Neuronal stem cell (in vitro differentiated cells): Measurements from ENCODE around the gene LPP.

ENCODE experiments used
- DNase-seq: peaks from one replicate; pipeline ENCODE4 v3.0.0-alpha.2; 2013; ENCODE audit warnings: low spot score
- H2AFZ ChIP-seq: one replicate; pipeline ENCODE4 v1.6.1; 2013; ENCODE audit warnings: mild to moderate bottlenecking, low read length, inconsistent platforms
- H2AK5ac ChIP-seq: 2 replicates; pipeline ENCODE4 v1.6.1; 2013; ENCODE audit warnings: low read depth, mild to moderate bottlenecking, inconsistent platforms, low read length, moderate library complexity, mixed read lengths
- H2BK120ac ChIP-seq: 2 replicates; pipeline ENCODE4 v1.6.1; 2013; ENCODE audit warnings: low read depth, mild to moderate bottlenecking, inconsistent platforms, low read length, moderate library complexity, mixed read lengths
- H2BK12ac ChIP-seq: one replicate; pipeline ENCODE4 v1.6.1; 2013; ENCODE audit warnings: low read length, inconsistent platforms
- H2BK15ac ChIP-seq: 2 replicates; pipeline ENCODE4 v1.6.1; 2013; ENCODE audit warnings: mild to moderate bottlenecking, low read length, inconsistent platforms, mixed read lengths
- H2BK5ac ChIP-seq: one replicate; pipeline ENCODE4 v1.6.1; 2013; ENCODE audit warnings: inconsistent platforms, mild to moderate bottlenecking, low read length, moderate library complexity
- H3K14ac ChIP-seq: one replicate; pipeline ENCODE4 v1.6.1; 2013; ENCODE audit warnings: low read length, inconsistent platforms
- H3K18ac ChIP-seq: 2 replicates; pipeline ENCODE4 v1.6.1; 2013; ENCODE audit warnings: low read length, inconsistent platforms
- H3K23ac ChIP-seq: 2 replicates; pipeline ENCODE4 v1.6.1; 2013; ENCODE audit warnings: low read depth, mild to moderate bottlenecking, mixed read lengths, low read length, inconsistent platforms; ENCODE audit not compliant: poor library complexity
- H3K27ac ChIP-seq: replicated peaks from 3 replicates; pipeline ENCODE4 v1.5.1; 2013; ENCODE audit warnings: low read length, inconsistent platforms
- H3K27me3 ChIP-seq, 3 experiments: 2 replicates each; pipeline ENCODE4 v1.6.1; 2013; ENCODE audit warnings: low read length in 3 of 3, mild to moderate bottlenecking in 2 of 3, inconsistent platforms in 1 of 3, low read depth in 1 of 3, mixed read lengths in 1 of 3, moderate library complexity in 1 of 3; ENCODE audit not compliant: control insufficient read depth in 3 of 3, insufficient read depth in 3 of 3
- H3K36me3 ChIP-seq, 2 donors: replicated peaks in 1 of 2; 2 replicates each; pipeline ENCODE4 v1.6.1; 2013; ENCODE audit warnings: low read length in 2 of 2; ENCODE audit not compliant: control insufficient read depth in 2 of 2, insufficient read depth in 2 of 2
- H3K4ac ChIP-seq: 2 replicates; pipeline ENCODE4 v1.6.1; 2013; ENCODE audit warnings: inconsistent platforms, mild to moderate bottlenecking, low read length, moderate library complexity
- H3K4me1 ChIP-seq, 2 donors: 1 replicate in 1 of 2; 2 replicates in 1 of 2; pipeline ENCODE4 v1.6.1; 2013; ENCODE audit warnings: low read length in 2 of 2, low read depth in 1 of 2; ENCODE audit not compliant: control insufficient read depth in 2 of 2, insufficient read depth in 1 of 2
- H3K4me2 ChIP-seq: one replicate; pipeline ENCODE4 v1.6.1; 2013; ENCODE audit warnings: mild to moderate bottlenecking, low read length, inconsistent platforms; ENCODE audit not compliant: insufficient read depth, poor library complexity, severe bottlenecking
- H3K4me3 ChIP-seq, 2 donors: 2 replicates each; pipeline ENCODE4 v1.5.1; 2013; ENCODE audit warnings: low read length in 2 of 2, mild to moderate bottlenecking in 2 of 2, inconsistent platforms in 1 of 2, moderate library complexity in 1 of 2
- H3K79me1 ChIP-seq: one replicate; pipeline ENCODE4 v1.6.1; 2013; ENCODE audit warnings: low read depth, mild to moderate bottlenecking, inconsistent platforms, low read length, moderate library complexity
- H3K9ac ChIP-seq: one replicate; pipeline ENCODE4 v1.6.1; 2013; ENCODE audit warnings: mild to moderate bottlenecking, low read depth, low read length, inconsistent platforms; ENCODE audit not compliant: poor library complexity
- H3K9me3 ChIP-seq, 2 donors: replicated peaks in 1 of 2; 2 replicates each; pipeline versions ENCODE3 to v1.6.1; 2013; ENCODE audit warnings: low read length in 2 of 2, mild to moderate bottlenecking in 2 of 2, inconsistent platforms in 1 of 2, low read depth in 1 of 2, mixed read lengths in 1 of 2, moderate library complexity in 1 of 2; ENCODE audit not compliant: control insufficient read depth in 2 of 2, insufficient read depth in 1 of 2
- H4K8ac ChIP-seq: one replicate; pipeline ENCODE4 v1.6.1; 2013; ENCODE audit warnings: low read depth, mild to moderate bottlenecking, inconsistent platforms, low read length, moderate library complexity
- H4K91ac ChIP-seq: one replicate; pipeline ENCODE4 v1.6.1; 2013; ENCODE audit warnings: low read length, low read depth, mild to moderate bottlenecking, inconsistent platforms; ENCODE audit not compliant: poor library complexity
- WGBS, 2 donors: extraction: QIAGEN DNeasy Blood & Tissue Kit; methylation state at CpG; one replicate each; pipeline ENCODE4 v1.1.7; 2013; ENCODE audit warnings: missing lambda C conversion rate in 2 of 2, mixed read lengths in 1 of 2; ENCODE audit not compliant: insufficient read length in 2 of 2, insufficient replicate concordance in 1 of 2; ENCODE audit errors: extremely low coverage in 2 of 2; 5-methylcytosine and 5-hydroxymethylcytosine counted together

LPP gene

DNA sequence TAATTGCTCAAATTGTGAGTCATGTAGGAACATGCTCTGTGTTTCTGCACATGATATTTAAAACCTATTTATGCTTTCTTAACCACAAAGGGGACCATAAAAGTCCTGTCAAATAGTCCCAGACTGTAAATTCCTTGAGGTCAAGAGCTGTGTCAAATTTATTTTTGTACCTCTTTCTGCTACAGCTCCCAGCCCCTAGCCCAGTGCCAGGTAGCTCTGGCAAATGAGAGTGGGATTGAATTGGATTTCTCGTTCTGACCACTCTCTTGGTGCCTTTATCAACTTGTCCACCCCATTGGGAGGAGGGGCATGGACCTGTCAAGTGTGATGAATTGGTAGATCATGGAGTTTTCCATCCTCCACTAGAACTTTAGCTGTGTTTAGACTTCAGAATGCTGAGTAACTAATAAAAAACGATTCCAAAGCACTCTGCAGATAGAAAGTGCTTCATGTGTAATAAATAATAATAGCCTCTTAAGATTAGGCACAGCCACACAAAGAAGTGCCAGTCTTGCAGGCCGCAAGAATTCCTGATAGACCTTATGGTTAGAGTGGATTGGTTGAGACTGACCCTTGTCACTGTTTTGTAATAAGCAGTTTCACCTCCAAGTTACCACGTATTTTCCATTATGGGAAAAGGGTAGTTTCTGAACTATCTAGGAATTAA is 120.4 kb downstream of the LPP start:
- DNase-seq, result no peak
- peaks cover 16 to 28% of the 10 kb centered on the region in 2 donors for H3K4me1 ChIP-seq

DNA sequence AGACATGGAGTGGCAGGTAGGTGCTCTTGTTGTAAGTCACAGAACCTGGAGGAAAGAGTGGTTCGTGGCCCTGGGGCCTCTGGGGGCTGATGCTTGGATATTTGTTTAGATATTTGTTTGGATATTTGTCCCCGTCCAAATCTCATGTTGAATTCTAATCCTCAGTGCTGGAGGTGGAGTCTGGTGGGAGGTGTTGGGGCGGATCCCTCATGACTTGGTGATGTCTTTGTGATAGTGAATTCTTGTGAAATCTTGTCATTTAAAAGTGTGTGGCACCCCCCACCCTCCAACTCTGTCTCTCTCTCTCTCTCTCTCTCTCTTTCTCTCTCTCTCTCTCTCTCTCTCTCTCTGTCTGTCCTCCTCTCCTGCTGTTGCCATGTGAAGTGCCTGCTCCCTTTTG is 122.4 kb downstream of the LPP start:
- H3K27me3 ChIP-seq, result no peaks in the 10 kb centered on the region
- no peak overlapping the region for H4K8ac ChIP-seq
- H2AFZ ChIP-seq, result no peak overlapping the region
- peaks cover 14 to 16% of the 10 kb centered on the region in 2 donors for H3K4me1 ChIP-seq
- H3K36me3 ChIP-seq, result peaks cover 0 to 15% of the 10 kb centered on the region in 2 donors
- H2BK5ac ChIP-seq, result no peak overlapping the region
- no peak overlapping the region for H3K4me3 ChIP-seq
- DNase-seq, result no peak
- no peak overlapping the region for H2BK120ac ChIP-seq
- no peak overlapping the region for H3K23ac ChIP-seq
- H4K91ac ChIP-seq, result no peak overlapping the region
- H3K4ac ChIP-seq, result no peak overlapping the region
- no peak overlapping the region for H3K14ac ChIP-seq
- H3K79me1 ChIP-seq, result no peaks in the 10 kb centered on the region
- H2BK12ac ChIP-seq, result no peak overlapping the region
- H2BK15ac ChIP-seq, result no peak overlapping the region
- H2AK5ac ChIP-seq, result no peak overlapping the region
- no peak overlapping the region for H3K27ac ChIP-seq
- H3K18ac ChIP-seq, result no peak overlapping the region
- no peaks in the 10 kb centered on the region for H3K9me3 ChIP-seq
- no peak overlapping the region for H3K9ac ChIP-seq
- no CpG with 5 or more reads among the region's 3 CpGs for WGBS, 2 donors
- no peak overlapping the region for H3K4me2 ChIP-seq

More for the DNA sequence above, 120.4 kb downstream of the LPP start:
- Histone ChIP-seq H3K4ac (no peak overlapping the region), H2AFZ (no peak overlapping the region), H4K91ac (no peak overlapping the region), H3K9me3 (no peaks in the 10 kb centered on the region), H3K14ac (no peak overlapping the region), H3K4me3 (no peak overlapping the region), H3K9ac (no peak overlapping the region), H3K18ac (no peak overlapping the region), H4K8ac (no peak overlapping the region), H2BK120ac (no peak overlapping the region), H2BK15ac (no peak overlapping the region), H3K23ac (no peak overlapping the region), H3K79me1 (no peaks in the 10 kb centered on the region), H2BK12ac (no peak overlapping the region), H3K36me3 (peaks cover 0 to 15% of the 10 kb centered on the region in 2 donors), H2BK5ac (no peak overlapping the region), H3K27me3 (no peaks in the 10 kb centered on the region), H3K27ac (no peak overlapping the region), H3K4me2 (no peak overlapping the region), H2AK5ac (no peak overlapping the region)
- WGBS, 2 donors, result no CpG with 5 or more reads among the region's 4 CpGs

DNA sequence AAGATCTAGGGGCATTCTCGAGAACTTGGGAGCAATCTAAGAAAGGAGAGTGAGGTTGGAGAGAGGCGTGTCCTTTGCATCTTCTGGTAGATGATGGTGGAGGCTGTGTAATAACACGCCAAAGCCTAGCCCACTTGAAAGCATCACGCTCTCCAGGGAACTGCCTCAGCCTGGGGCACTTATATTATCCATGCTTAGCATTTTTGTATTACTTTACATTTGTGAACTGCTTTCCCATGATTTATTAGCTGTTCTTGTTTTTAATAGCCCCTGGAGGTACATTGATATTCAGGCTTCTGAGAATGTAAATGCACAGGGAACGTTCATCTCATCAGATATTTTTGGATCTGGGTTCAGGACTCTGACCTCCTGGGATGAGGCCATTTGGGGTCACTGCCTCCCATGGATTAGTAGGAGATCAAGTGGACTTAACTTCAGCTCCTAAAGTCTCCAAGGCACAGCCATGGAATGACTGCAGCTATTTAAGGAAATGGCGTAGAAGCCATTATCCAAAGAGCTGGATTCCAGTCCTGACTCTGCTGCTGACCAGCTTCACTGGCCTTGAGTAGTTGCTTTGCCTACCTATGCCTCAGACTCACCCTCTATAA is 124.9 kb downstream of the LPP start:
- peaks cover 11 to 13% of the 10 kb centered on the region in 2 donors for H3K4me1 ChIP-seq
- H2BK15ac ChIP-seq, result no peak overlapping the region
- no peak overlapping the region for H2BK120ac ChIP-seq
- H3K27ac ChIP-seq, result no peak overlapping the region
- H3K9ac ChIP-seq, result no peak overlapping the region
- no peak overlapping the region for H2AK5ac ChIP-seq
- H3K36me3 ChIP-seq, result peaks cover 0 to 12% of the 10 kb centered on the region in 2 donors
- no CpG with 5 or more reads among the region's 6 CpGs for WGBS, 2 donors
- no peak overlapping the region for H2BK5ac ChIP-seq
- no peak overlapping the region for H3K14ac ChIP-seq
- H3K4ac ChIP-seq, result no peak overlapping the region
- H4K8ac ChIP-seq, result no peak overlapping the region
- H3K4me2 ChIP-seq, result no peak overlapping the region
- H3K23ac ChIP-seq, result no peak overlapping the region
- no peak overlapping the region for H2BK12ac ChIP-seq
- H3K27me3 ChIP-seq, result no peaks in the 10 kb centered on the region
- no peak for DNase-seq
- H3K18ac ChIP-seq, result no peak overlapping the region
- no peaks in the 10 kb centered on the region for H3K9me3 ChIP-seq
- H3K79me1 ChIP-seq, result no peaks in the 10 kb centered on the region
- no peak overlapping the region for H4K91ac ChIP-seq
- H2AFZ ChIP-seq, result no peak overlapping the region
- H3K4me3 ChIP-seq, result no peak overlapping the region

DNA sequence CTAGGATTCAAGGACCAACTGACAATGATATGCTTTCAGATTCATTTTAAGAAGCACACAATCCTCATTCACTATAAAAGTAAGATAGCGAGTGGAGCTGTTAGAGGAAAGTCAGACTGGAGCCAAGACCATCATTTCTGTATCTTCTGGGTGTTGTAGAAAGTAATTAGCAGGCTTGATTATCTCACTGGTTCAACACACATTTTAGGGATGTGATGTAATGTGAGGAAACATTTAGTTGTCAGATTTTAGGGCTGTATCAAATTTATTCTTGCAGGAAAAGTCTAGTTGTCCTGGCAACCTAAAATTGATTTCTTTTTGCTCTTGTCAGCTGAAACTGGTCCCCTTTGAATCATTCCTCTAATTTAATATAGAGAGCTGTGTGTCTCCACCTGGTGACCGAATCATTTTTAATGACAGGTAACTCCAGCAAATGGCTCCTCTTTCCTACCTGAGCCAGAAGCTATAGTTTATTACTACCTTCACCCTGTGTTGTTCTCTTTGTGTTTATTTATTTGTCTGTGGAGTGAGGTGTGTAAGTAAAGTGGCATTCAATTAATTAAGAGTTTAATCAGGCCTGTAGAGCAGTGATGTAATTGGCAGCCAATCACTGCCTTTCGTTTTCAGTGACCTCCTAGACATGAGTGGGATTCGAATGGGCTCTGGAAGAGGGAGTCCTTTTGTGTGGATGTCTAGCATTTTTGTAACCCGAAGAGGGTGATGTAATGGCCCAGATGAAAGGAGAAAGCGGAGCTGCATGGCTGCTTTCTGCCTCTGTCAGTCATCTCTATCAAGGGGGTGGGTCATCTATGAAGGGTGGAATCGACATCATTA is 125.8 kb downstream of the LPP start:
- Histone ChIP-seq H2AFZ (no peak overlapping the region), H4K91ac (no peak overlapping the region), H3K27ac (no peak overlapping the region), H4K8ac (no peak overlapping the region), H2BK5ac (no peak overlapping the region), H3K4me1 (peaks cover 11 to 13% of the 10 kb centered on the region in 2 donors), H3K36me3 (peaks cover 0 to 12% of the 10 kb centered on the region in 2 donors), H3K23ac (no peak overlapping the region), H3K4ac (no peak overlapping the region), H2BK15ac (no peak overlapping the region), H3K9ac (no peak overlapping the region), H3K18ac (no peak overlapping the region), H2AK5ac (no peak overlapping the region), H2BK120ac (no peak overlapping the region), H3K14ac (no peak overlapping the region), H3K9me3 (no peaks in the 10 kb centered on the region), H3K27me3 (no peaks in the 10 kb centered on the region), H3K4me3 (no peak overlapping the region), H2BK12ac (no peak overlapping the region), H3K4me2 (no peak overlapping the region), H3K79me1 (no peaks in the 10 kb centered on the region)
- no peak for DNase-seq
- no CpG with 5 or more reads among the region's 7 CpGs for WGBS, 2 donors
